Gastrocnemius medialis (tissue), 4 donors: ENCODE measurements around the gene CLCA2. TPM values are rescaled to one million over a fixed set of nuclear protein-coding genes. Genes with fewer than 3 reads are reported as not detected.

Experiments used
- ATAC-seq, 2 donors: fragments of 150-250 bp; one replicate each; pipeline ENCODE4 v1.9.1; 2016
- DNase-seq, 2 donors: peaks; one replicate each; pipeline ENCODE4 v3.0.0-alpha.2; 2019
- H3K27ac ChIP-seq, 4 donors: fragments of 200-600 bp; sonication (generic); 1 replicate in 1 of 4; 2 replicates in 3 of 4; pipeline ENCODE4 v1.5.1; 2016 to 2018; ENCODE audit warnings: mild to moderate bottlenecking in 2 of 4, moderate library complexity in 1 of 4
- H3K27me3 ChIP-seq, 3 donors: fragments of 200-600 bp; sonication (generic) in 2 of 3; 1 replicate in 1 of 3; 2 replicates in 2 of 3; pipeline versions ENCODE4 v1.5.1 to v1.6.0; 2016 to 2019; ENCODE audit warnings: mild to moderate bottlenecking in 1 of 3, moderate library complexity in 1 of 3
- H3K36me3 ChIP-seq, 2 donors: fragments of 200-600 bp; sonication (generic) in 1 of 2; one replicate each; pipeline ENCODE4 v1.5.1; 2017 to 2018
- H3K4me1 ChIP-seq, 2 donors: fragments of 200-600 bp; sonication (generic) in 1 of 2; one replicate each; pipeline ENCODE4 v1.5.1; 2016 to 2017; ENCODE audit warnings: mild to moderate bottlenecking in 2 of 2
- H3K4me3 ChIP-seq, 4 donors: fragments of 200-600 bp; sonication (generic) in 3 of 4; 1 replicate in 1 of 4; 2 replicates in 3 of 4; pipeline ENCODE4 v1.5.1; 2016 to 2019; ENCODE audit warnings: mild to moderate bottlenecking in 2 of 4
- H3K9me3 ChIP-seq, 3 donors: fragments of 200-600 bp; sonication (generic) in 2 of 3; 1 replicate in 1 of 3; 2 replicates in 2 of 3; pipeline ENCODE4 v1.5.1; 2016 to 2019
- CTCF ChIP-seq, 5 experiments: fragments of 450-650 bp in 3 of 5; fragments of 200-600 bp in 2 of 5; sonication (generic) in 2 of 5; IDR thresholded peaks in 4 of 5; conservative IDR thresholded peaks in 1 of 5; 1 replicate in 4 of 5; 2 replicates in 1 of 5; pipeline ENCODE4 v1.5.1; 2016 to 2019; ENCODE audit warnings: antibody characterized with exemption in 5 of 5, mild to moderate bottlenecking in 3 of 5, moderate library complexity in 3 of 5
- POLR2A ChIP-seq, 2 donors: fragments of 450-650 bp; IDR thresholded peaks; one replicate each; pipeline ENCODE4 v1.6.1; 2017; ENCODE audit warnings: antibody characterized with exemption in 2 of 2, mild to moderate bottlenecking in 2 of 2, moderate library complexity in 2 of 2
- in situ Hi-C, 4 donors: fragments of 200-750 bp; cut with MboI; loops; one replicate each; pipeline versions ENCODE4 v1.15.0 to v1.8.0; 2017; ENCODE audit warnings: low sequenced_read_pairs in 4 of 4
- intact Hi-C: fragments of 100-400 bp; cut with DNase I; formaldehyde crosslinking; loops from one replicate; pipeline ENCODE4 v1.15.1; 2023; ENCODE audit warnings: low total_unique reads
- total RNA-seq, 4 donors: library from RNA; depleted of rRNA; stranded (reverse); fragments of >200 nt; gene quantifications; one replicate each; pipeline versions ENCODE4 v1.1.0 to v1.2.3, GENCODE V29; 2016

Gene CLCA2
- total RNA-seq, 4 donors from 2014 or later = not detected

- no peak for ATAC-seq
- no peak for TF ChIP-seq CTCF (IDR thresholded peaks at IDR 0.05 in 4 of 5, conservative IDR thresholded peaks at IDR 0.05 in 1 of 5)
- no peak for TF ChIP-seq POLR2A (IDR thresholded peaks at IDR 0.05)
- intact Hi-C loops = no loop called here
- Histone ChIP-seq H3K4me1 (peaks cover 4 to 9% of the 10 kb centered on the region in 2 donors), H3K27me3 (no peaks in the 10 kb centered on the region), H3K36me3 (no peaks in the 10 kb centered on the region), H3K27ac (no peak overlapping the region), H3K4me3 (no peak overlapping the region), H3K9me3 (no peaks in the 10 kb centered on the region)
- DNase-seq = no peak
- in situ Hi-C loops = no loop called here
Observed at GRCh38 chr1:86419277-86419903, 4.6 kb upstream of the CLCA2 start.

- Histone ChIP-seq H3K27ac (no peak overlapping the region), H3K9me3 (no peaks in the 10 kb centered on the region), H3K36me3 (no peaks in the 10 kb centered on the region), H3K4me1 (peaks cover 4 to 9% of the 10 kb centered on the region in 2 donors), H3K4me3 (no peak overlapping the region), H3K27me3 (no peaks in the 10 kb centered on the region)
- intact Hi-C loops (no loop called here), in situ Hi-C loops (no loop called here)
- TF ChIP-seq POLR2A (IDR thresholded peaks at IDR 0.05) (no peak), CTCF (IDR thresholded peaks at IDR 0.05 in 4 of 5, conservative IDR thresholded peaks at IDR 0.05 in 1 of 5) (no peak)
- DNase-seq (no peak), ATAC-seq (no peak)
Observed at GRCh38 chr1:86421601-86422280, 2.2 kb upstream of the CLCA2 start.

GRCh38 chr1:86423473-86423872 is 498 bp upstream of the CLCA2 start:
- ATAC-seq (peak in 1 of 2 donors; percentile 84), DNase-seq (peak; percentile 7 to 33)
- Histone ChIP-seq H3K9me3 (no peaks in the 10 kb centered on the region), H3K36me3 (no peaks in the 10 kb centered on the region), H3K27me3 (no peaks in the 10 kb centered on the region), H3K4me1 (peaks cover 4 to 9% of the 10 kb centered on the region in 2 donors), H3K27ac (no peak overlapping the region), H3K4me3 (no peak overlapping the region)
- in situ Hi-C loops (no loop called here), intact Hi-C loops (no loop called here)
- TF ChIP-seq CTCF (IDR thresholded peaks at IDR 0.05 in 4 of 5, conservative IDR thresholded peaks at IDR 0.05 in 1 of 5) (no peak), POLR2A (IDR thresholded peaks at IDR 0.05) (no peak)

DNA sequence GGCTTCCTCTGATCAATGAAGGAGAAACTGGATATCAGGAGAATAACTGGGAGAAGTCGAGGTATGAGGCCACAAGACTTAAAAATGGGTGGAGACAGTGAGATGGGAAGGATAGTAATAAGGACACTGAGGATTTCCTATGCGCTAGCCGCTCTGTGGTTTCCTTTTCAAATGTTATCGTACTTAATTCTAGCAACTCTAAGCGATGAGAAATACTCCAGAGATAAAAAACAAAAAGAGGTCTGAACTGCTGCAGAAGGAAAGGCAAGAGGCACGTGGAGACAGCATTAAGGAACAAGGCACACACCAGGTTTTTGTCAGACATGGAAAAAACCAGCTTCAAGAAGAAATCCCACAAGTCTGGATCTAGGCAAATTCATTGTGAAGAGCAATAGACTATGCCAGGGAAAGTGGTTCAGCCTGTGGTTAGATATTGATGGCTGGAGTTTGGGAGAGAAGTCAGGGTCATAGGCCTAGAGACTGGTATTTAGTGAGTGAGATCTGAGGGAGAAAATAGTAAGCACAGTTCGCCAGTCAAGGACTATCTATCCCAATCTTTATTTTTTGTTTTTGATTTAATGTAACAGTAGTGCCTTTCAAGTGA is 5.3 kb downstream of the CLCA2 start:
- H3K9me3 ChIP-seq = no peaks in the 10 kb centered on the region
- no peak overlapping the region for H3K4me3 ChIP-seq
- no peaks in the 10 kb centered on the region for H3K27me3 ChIP-seq
- intact Hi-C loops (no loop called here), in situ Hi-C loops (no loop called here)
- DNase-seq (no peak), ATAC-seq (no peak)
- no peak overlapping the region for H3K27ac ChIP-seq
- H3K4me1 ChIP-seq = no peaks in the 10 kb centered on the region
- TF ChIP-seq CTCF (IDR thresholded peaks at IDR 0.05 in 4 of 5, conservative IDR thresholded peaks at IDR 0.05 in 1 of 5) (no peak), POLR2A (IDR thresholded peaks at IDR 0.05) (no peak)
- no peaks in the 10 kb centered on the region for H3K36me3 ChIP-seq
